ENCODE data around the gene PCARE.
"Not testable (repeated sequence)": the region's sequence is repeated elsewhere in the genome, so short reads cannot be mapped to it uniquely, and the experiment has no call there.

Gene PCARE

DNA sequence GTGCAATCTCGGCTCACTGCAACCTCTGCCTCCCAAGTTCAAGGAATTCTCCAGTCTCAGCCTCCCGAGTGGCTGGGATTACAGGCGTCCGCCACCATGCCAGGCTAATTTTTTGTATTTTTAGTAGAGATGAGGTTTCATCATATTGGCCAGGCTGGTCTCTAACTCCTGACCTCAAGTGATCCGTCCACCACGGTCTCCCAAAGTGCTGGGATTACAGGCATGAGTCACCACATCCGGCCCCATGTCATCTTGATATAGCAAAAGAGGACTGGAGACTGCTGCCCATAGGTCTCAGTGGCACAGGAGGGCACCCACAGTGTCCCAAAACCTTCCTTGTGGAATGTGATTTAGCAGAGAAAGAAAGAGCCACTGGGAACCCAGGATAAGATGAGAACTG lies 16.0 kb upstream of the PCARE start:
- DNase-seq: not testable (repeated sequence)

- DNase-seq: no peak
These were observed 10.2 kb upstream of the PCARE start for GRCh38 chr2:29084554-29084953.

GRCh38 chr2:29082804-29083495 lies 8.6 kb upstream of the PCARE start:
- DNase-seq: no peak

DNA sequence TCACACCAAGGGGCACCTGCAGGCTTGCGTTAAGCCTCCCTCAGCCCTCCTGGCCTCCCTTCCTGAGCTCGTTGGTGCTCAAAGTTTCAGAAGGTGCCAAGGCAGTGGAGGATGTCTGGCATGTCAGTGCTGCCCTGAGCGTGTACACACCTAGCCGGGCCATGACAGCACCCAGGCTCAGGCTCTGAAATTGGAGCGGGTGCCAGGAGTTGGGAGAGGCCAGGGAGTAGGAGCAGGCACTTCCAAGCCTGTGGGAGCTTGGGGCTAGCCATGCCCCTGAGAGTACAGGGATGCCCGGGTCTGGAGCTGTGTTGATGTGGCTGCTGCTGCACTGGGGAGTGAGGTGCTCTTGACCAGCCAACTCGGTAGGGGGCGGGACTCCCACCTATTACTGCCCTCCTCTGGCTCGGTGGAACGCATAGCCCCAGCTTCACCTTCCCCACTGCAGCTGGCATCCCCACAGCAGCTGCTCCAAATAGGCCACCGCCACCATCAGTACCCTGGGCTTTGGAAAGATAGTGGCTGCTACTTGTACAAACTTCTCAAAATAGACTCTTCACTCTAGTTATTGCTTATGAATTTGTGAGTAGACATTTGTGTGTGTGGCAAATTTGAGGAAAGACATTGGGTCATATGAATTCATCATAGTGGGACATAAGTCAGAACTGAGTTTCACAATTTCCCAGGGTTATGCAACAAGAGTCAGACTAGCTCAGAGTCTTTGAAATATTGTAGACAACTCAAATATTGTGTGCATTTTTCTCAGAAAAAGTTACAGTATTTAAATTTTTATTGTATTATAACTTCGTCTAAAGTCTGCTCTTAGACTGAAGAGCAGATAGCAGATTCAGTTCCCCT lies 6.8 kb upstream of the PCARE start:
- DNase-seq: no peak

GRCh38 chr2:29079887-29080286 lies 5.6 kb upstream of the PCARE start:
- no peak for DNase-seq

DNA sequence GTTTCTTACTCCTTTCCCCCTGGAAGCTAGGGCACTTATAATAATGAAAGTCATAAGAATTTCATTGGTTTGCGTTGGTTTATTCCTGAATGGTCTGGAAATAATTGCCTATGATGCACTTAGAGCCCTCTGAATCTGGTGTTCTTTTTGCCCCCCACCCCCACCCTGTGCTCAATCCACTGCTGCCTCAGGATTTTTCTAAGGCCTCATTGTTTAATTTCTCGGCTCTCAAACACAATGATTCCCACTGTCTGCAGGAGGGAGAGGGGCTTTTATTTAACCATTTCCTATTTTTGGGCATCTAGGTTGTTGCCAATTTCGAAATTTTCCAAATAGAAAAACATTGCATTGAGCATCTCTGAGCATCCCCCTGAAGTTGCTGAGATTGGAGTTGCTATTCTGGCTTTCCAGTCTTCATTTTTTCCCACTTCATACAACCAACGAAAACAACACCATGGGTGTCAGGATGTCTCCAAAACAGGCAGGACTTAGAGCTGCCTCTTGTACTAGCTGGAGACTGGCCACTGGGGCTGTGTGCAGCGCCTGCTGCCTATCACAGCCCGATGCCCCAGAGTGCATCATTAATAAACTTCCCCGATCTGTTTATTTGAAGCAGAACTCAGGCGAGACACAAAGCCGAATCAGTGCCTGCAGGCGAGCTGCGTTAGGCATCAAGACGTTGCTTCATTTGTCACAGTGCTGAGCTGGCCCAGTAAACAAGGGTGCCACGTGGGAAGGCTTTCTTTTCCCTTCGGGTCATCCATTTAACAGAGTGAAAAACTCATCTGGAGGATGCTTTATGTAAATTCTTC lies 1.8 kb upstream of the PCARE start:
- peak; percentile 78 to 87 for DNase-seq

GRCh38 chr2:29073933-29074332 lies 390 bp downstream of the PCARE start:
- DNase-seq: no peak

DNA sequence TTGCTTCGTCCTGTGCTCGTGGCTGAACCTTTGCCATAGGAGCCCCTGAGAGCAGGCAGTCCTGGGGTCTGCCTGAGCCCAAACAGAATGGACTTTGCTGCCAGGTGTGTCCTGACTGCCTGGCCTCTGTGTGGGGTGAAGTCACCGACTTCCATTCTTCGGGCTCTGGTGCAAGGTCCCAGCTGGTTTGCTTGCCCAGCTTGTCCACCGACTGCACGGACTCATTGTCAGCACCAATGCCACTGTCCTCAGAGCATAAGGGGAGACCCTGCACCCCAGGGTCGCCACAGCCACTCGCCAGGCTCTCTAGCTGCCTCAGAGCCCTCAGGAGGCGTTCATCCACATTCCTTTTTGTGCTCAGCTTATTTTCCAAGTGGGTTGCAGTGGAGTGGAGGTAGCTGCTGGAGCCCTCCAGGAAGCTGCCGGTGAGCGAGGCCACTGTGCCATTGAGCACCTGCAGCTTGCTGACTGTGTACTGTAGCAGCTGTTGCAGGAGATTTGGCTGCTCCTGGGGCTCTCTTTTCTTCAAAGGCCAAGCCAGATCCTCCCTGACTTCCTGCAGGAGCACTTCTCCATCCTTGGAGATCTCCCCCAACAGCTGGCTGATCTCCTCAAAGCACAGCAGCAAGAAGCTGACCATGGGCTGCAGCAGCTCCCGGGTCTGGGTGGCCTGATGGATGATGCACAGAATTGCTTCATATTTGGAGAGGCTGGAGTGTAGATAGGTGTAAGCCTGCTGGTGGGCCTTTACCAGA lies 1.2 kb downstream of the PCARE start:
- DNase-seq: no peak

GRCh38 chr2:29072251-29072650 lies 2.1 kb downstream of the PCARE start:
- no peak for DNase-seq

GRCh38 chr2:29071032-29071975 lies 3.0 kb downstream of the PCARE start:
- DNase-seq: no peak

DNA sequence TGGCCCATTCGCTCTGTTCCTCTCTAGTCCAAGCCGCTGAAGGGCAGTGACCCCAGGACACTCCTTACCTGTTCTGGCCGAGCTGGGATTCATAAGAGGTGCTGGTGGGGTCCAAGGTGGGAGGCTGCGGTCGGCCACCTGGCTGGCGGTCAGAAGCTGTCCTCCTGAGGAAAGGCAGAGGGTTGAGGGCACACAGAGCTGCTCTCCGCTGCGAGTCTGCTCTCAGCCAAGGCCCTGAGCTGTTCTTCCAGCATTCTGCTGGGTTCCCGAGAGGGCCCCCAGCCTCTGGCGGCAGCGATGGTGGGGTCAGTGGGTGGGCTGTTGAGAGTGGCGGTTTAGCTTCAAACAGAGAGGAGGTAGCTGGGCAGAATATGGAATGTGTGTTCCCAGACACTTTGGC lies 3.8 kb downstream of the PCARE start:
- no peak for DNase-seq

DNA sequence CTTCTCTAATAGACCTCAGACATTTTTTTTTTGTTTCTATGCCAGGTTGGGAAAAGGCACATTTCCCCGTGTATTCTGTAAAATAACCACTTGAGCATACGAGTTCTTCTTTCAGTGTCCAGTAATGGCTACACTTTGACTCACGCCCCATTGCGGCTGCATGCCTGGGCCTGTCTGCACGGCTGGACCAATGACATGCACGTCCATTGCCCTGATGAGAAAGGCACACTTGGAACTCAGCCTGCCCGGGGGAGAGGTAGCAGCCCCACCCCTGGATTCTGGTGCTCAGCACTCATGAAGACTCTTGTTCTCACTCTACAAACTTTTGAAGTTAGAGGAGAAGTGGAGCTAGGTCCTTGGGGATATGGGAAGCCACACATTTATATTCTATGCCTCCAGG lies 5.8 kb downstream of the PCARE start:
- no peak for DNase-seq

DNA sequence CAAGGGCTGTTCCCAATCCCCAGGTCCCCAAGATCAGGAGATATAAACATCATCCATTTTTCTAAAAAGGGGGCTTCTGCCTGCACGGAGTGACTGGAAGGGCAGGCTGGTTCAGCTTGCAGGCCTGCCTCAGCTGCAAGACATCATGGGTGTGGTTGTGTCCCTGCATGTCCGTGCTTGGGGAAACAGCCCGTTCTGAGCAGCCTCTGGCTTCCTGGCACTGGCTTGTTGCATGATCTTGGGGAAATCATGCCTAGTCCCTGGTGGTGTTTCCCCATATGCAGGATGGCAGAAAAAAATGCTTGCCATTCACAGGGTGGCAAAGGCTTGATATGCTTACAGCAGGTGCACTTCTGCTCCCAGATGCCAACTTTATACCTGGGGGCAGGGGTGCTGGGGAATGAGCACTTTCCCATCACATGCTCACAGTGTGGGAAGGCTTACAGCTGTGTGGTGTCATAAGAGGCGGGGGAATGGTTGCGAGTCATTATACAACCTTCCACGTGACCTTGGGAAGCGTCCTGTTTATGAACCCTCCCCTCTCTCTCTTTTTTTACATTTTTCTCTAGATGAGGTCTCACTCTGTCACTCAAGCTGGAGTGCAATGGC lies 7.2 kb downstream of the PCARE start:
- no peak for DNase-seq

GRCh38 chr2:29066271-29066860 lies 8.0 kb downstream of the PCARE start:
- no peak for DNase-seq

DNA sequence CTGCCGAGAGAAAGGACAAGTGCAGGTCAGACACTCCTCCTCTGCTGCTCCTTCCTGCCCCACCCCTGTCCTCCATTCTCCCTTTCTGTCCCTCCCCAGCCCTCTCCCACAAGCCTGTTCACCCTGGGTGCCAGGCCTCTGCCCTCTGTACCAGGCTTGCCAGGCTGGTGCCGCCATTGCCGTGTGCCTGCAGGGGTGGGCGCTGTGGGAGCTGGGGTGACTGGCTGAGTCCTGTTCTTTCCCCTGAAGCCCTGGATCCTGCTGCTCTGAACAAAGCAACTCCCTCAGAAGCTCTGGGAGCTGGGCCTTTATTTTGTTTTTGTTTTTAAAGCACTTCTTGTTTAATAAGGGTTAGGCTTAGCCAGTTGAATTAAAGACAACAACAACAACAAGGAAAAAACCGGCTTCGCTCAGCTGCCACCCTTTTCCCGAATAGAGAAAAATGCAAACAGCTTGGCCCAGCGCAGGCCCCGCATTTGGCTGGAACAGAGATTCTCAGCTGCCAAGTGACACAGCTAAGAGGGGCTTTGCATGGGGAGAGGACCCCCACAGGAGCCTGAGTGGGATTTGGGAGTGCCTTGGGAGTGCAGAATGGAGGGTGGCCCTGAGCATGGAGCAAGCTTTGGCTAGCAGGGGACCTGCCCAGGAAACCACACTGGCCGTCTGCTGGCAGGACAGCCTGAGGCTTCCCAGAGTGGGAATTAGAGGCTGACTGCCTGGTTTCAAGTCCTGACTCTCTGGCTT lies 9.1 kb downstream of the PCARE start:
- peak; percentile 72 to 80 for DNase-seq

DNA sequence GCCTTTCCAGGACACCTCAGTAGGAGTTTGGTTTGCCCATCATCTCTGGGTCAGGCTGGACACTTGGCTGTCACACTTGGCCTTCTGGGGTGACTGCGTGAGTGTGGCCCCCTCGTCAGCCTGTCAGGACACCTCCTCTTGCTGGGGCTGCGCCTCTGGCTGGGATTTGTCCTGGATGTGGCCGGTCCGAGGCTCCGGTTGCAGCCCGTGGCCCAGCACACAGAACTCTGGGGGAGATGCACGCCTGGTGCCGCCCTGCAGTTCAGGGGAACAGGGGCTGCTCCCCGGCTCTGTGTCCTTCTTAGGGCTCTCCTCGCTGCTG lies 9.6 kb downstream of the PCARE start:
- peak in 1 of 2 donors; percentile 43 for DNase-seq

DNA sequence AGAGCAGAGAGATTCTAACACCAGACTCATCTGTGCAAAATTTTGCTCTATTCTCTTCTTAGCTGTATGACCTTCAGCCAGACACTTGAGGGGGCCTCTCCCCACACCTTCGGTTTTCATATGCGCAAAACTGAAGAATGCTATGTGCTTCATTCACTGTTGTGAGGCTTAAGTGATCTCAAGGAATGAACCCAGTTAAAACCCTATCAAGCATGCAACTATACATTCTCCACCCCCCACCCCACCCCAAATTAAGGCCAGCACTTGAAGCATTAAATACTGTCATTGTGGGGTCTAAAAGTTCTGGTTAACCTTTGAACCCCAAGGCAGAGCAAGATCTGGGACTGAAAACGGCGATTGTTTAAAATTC lies 10.0 kb downstream of the PCARE start:
- no peak for DNase-seq

DNA sequence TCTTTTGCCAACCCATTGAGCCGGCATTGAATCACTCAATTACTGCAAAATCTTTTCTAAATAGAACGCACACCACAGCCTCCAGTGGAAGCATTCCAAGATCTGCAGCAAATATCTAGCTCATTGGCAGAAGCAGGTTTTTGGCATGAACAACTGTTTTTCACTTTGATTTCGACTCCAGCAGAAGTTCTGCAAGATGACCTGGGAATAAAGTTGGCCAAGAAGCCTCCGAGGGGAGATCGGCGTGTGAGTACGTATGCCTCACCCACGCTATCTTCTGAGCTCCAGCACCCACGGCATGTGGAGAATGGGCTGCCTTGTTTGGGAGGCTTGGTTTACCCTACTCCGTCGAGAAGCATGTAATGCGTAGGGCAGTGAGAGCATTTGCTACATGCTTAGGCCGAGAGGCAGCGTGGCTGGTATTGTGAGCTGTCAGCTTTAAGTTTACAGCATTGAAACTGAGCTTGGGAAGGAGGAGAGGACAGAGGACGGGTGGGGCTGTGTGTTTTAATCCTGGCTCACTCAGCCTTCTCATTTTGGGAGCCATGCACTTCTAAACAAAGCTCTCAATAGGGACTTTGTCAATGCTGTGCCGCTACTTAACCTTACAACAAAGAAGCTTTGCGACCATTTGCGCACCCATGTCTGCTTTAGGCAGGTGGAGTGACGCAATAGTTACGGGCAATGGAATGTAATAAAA lies 10.5 kb downstream of the PCARE start:
- DNase-seq: peak; percentile 46 to 53

GRCh38 chr2:29063056-29063455 lies 11.3 kb downstream of the PCARE start:
- peak in 1 of 2 donors; percentile 35 for DNase-seq

Data from hippocampal formation (tissue), 2 donors.